ENCODE measurements around the gene PRKAR2B. TPM values are rescaled to one million over a fixed set of nuclear protein-coding genes. Genes with fewer than 3 reads are reported as not detected.
A peak's percentile ranks its signal among the peaks of the same experiment; 100 is the strongest.

Gene PRKAR2B
- total RNA-seq, 4 donors from 2014 or later: 33.1 to 54.6 (median 51.5) TPM

- Histone ChIP-seq H3K36me3 (no peaks in the 10 kb centered on the region), H3K9me3 (peaks cover 0 to 27% (median 8%) of the 10 kb centered on the region in 4 donors), H3K27me3 (no peaks in the 10 kb centered on the region), H3K27ac (peak overlapping the region in 2 of 4 donors; percentile 18 to 53), H3K4me3 (no peak overlapping the region), H3K4me1 (peaks cover 0 to 26% (median 3%) of the 10 kb centered on the region in 4 donors)
- TF ChIP-seq POLR2A (IDR thresholded peaks at IDR 0.05) (no peak), EP300 (IDR thresholded peaks at IDR 0.05) (peak in 1 of 2 donors; percentile 24)
- DNase-seq (ENCODE audit: low spot score in 2 of 2): no peak
Observed at GRCh38 chr7:107023522-107024151, 20.9 kb upstream of the PRKAR2B start.

GRCh38 chr7:107024906-107025305, 19.6 kb upstream of the PRKAR2B start:
- Histone ChIP-seq H3K36me3 (no peaks in the 10 kb centered on the region), H3K27me3 (no peaks in the 10 kb centered on the region), H3K9me3 (peaks cover 0 to 27% (median 8%) of the 10 kb centered on the region in 4 donors), H3K4me1 (peaks cover 0 to 26% (median 3%) of the 10 kb centered on the region in 4 donors), H3K27ac (peak overlapping the region in 1 of 4 donors; percentile 32), H3K4me3 (no peak overlapping the region)
- TF ChIP-seq POLR2A (IDR thresholded peaks at IDR 0.05): no peak
- TF ChIP-seq EP300 (IDR thresholded peaks at IDR 0.05): no peak
- no peak for TF ChIP-seq CTCF (IDR thresholded peaks at IDR 0.05)
- 88 to 90% methylated on average over 2 of the region's 2 CpGs for WGBS, 2 donors
- DNase-seq (ENCODE audit: low spot score in 2 of 2): no peak

GRCh38 chr7:107025449-107026103, 18.9 kb upstream of the PRKAR2B start:
- no peak for DNase-seq (ENCODE audit: low spot score in 2 of 2)
- 83 to 85% methylated on average over 2 of the region's 2 CpGs for WGBS, 2 donors
- H3K4me1 ChIP-seq: peaks cover 0 to 26% (median 3%) of the 10 kb centered on the region in 4 donors
- H3K27ac ChIP-seq: peak overlapping the region in 2 of 4 donors; percentile 32 to 35
- H3K36me3 ChIP-seq: no peaks in the 10 kb centered on the region
- H3K4me3 ChIP-seq: no peak overlapping the region
- peaks cover 0 to 27% (median 8%) of the 10 kb centered on the region in 4 donors for H3K9me3 ChIP-seq
- peak in 1 of 2 donors; percentile 30 for TF ChIP-seq EP300 (IDR thresholded peaks at IDR 0.05)
- no peak for TF ChIP-seq POLR2A (IDR thresholded peaks at IDR 0.05)
- no peak for TF ChIP-seq CTCF (IDR thresholded peaks at IDR 0.05)
- H3K27me3 ChIP-seq: no peaks in the 10 kb centered on the region

GRCh38 chr7:107026166-107026565, 18.3 kb upstream of the PRKAR2B start:
- WGBS, 2 donors: 70 to 75% methylated on average over 5 of the region's 5 CpGs
- Histone ChIP-seq H3K36me3 (no peaks in the 10 kb centered on the region), H3K9me3 (peaks cover 0 to 24% (median 8%) of the 10 kb centered on the region in 4 donors), H3K4me3 (no peak overlapping the region), H3K27me3 (no peaks in the 10 kb centered on the region), H3K4me1 (peaks cover 0 to 26% (median 3%) of the 10 kb centered on the region in 4 donors), H3K27ac (no peak overlapping the region)
- TF ChIP-seq CTCF (IDR thresholded peaks at IDR 0.05) (no peak), POLR2A (IDR thresholded peaks at IDR 0.05) (no peak), EP300 (IDR thresholded peaks at IDR 0.05) (no peak)
- DNase-seq (ENCODE audit: low spot score in 2 of 2): no peak

GRCh38 chr7:107027208-107027607, 17.3 kb upstream of the PRKAR2B start:
- TF ChIP-seq EP300 (IDR thresholded peaks at IDR 0.05) (no peak), CTCF (IDR thresholded peaks at IDR 0.05) (no peak), POLR2A (IDR thresholded peaks at IDR 0.05) (no peak)
- Histone ChIP-seq H3K27me3 (no peaks in the 10 kb centered on the region), H3K4me3 (no peak overlapping the region), H3K36me3 (no peaks in the 10 kb centered on the region), H3K27ac (no peak overlapping the region), H3K4me1 (peaks cover 0 to 26% (median 3%) of the 10 kb centered on the region in 4 donors), H3K9me3 (peaks cover 0 to 15% (median 6%) of the 10 kb centered on the region in 4 donors)
- DNase-seq (ENCODE audit: low spot score in 2 of 2): no peak
- 83 to 92% methylated on average over 2 of the region's 2 CpGs for WGBS, 2 donors

Data from tibial nerve (tissue), 4 donors.